Calu3 (cell line): ENCODE data around the gene RYR1. TPM values are rescaled to one million over a fixed set of nuclear protein-coding genes. Genes with fewer than 3 reads are reported as not detected.

Experiments used
- BruUV-seq: library from RNA; stranded (reverse); fragments of 400-500 nt; replicated peaks from 2 replicates; lab custom pipeline; 2021; lab: Mats Ljungman, UMichigan
- CTCF ChIA-PET: fragments of 300-600 bp; sonication (Branson Sonifier 250); formaldehyde crosslinking; loops from one replicate; lab custom pipeline; 2022; ENCODE audit warnings: antibody characterized with exemption; lab: Charles Lee
- DNase-seq: peaks from one replicate; pipeline ENCODE4 v3.0.0; 2022
- H3K27ac Mint-ChIP-seq: one replicate; pipeline ENCODE4 v1.8.0; 2022; ENCODE audit warnings: mixed read lengths; ENCODE audit not compliant: unreplicated experiment
- H3K27me3 Mint-ChIP-seq: one replicate; pipeline ENCODE4 v1.8.0; 2022; ENCODE audit warnings: mixed read lengths; ENCODE audit not compliant: unreplicated experiment
- H3K36me3 Mint-ChIP-seq: one replicate; pipeline ENCODE4 v1.8.0; 2022; ENCODE audit warnings: mild to moderate bottlenecking, moderate library complexity, mixed read lengths; ENCODE audit not compliant: insufficient read depth, unreplicated experiment
- H3K4me1 Mint-ChIP-seq: one replicate; pipeline ENCODE4 v1.8.0; 2022; ENCODE audit warnings: mild to moderate bottlenecking, low read depth, mixed read lengths; ENCODE audit not compliant: unreplicated experiment
- H3K4me3 Mint-ChIP-seq: one replicate; pipeline ENCODE4 v1.8.0; 2022; ENCODE audit warnings: mild to moderate bottlenecking, low read depth, moderate library complexity, mixed read lengths; ENCODE audit not compliant: unreplicated experiment
- H3K9me3 Mint-ChIP-seq: one replicate; pipeline ENCODE4 v1.8.0; 2022; ENCODE audit warnings: low read depth, mixed read lengths; ENCODE audit not compliant: unreplicated experiment
- intact Hi-C: fragments of 100-400 bp; cut with micrococcal nuclease; formaldehyde crosslinking; loops from one replicate; pipeline ENCODE4 v1.10.0; 2022; ENCODE audit not compliant: unreplicated experiment
- total RNA-seq: library from RNA; stranded (reverse); gene quantifications from 2 replicates; pipeline ENCODE4 v1.2.3, GENCODE V29; 2022
- TF ChIP-seq, protein P1 (sequence below): fragments of 200-600 bp; IDR thresholded peaks from one replicate; pipeline ENCODE4 v1.8.0; 2022; ENCODE audit warnings: antibody characterized with exemption; ENCODE audit not compliant: unreplicated experiment

Gene RYR1
- total RNA-seq, 1 experiment from 2014 or later, result 1.4 TPM

DNA sequence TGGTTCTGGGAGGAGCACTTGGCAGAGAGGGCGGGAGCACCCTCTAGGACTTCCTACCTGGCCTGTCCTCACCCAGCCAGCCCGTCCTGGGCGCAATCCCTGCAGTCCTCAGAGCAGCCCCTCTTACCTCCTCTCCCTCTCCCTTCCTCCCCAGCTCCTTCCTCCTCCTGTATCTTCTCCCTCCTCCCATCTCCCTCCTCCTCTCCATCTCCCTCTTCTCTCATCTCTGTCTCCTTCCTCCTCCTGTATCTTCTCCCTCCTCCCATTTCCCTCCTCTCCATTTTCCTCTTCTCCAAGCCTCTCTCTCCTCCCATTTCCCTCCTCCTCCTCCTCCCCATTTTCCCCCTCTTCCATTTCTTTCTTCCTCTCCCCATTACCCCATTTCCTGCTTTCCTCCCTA, 89.8 kb downstream of the RYR1 start:
- BruUV-seq, result no TSS peak
- H3K4me3 Mint-ChIP-seq, result no peak overlapping the region
- H3K27ac Mint-ChIP-seq, result no peak overlapping the region
- no peaks in the 10 kb centered on the region for H3K4me1 Mint-ChIP-seq
- CTCF ChIA-PET, result interaction anchor here (0.5 to 0.7 kb wide), 2 partner anchors 19 to 448 kb away, joined by 3 to 5 read pairs; no protein-coding TSS in a partner anchor
- H3K36me3 Mint-ChIP-seq, result no peaks in the 10 kb centered on the region
- H3K27me3 Mint-ChIP-seq, result peaks cover 46% of the 10 kb centered on the region
- intact Hi-C loops, result no loop called here
- TF ChIP-seq, protein P1, sequence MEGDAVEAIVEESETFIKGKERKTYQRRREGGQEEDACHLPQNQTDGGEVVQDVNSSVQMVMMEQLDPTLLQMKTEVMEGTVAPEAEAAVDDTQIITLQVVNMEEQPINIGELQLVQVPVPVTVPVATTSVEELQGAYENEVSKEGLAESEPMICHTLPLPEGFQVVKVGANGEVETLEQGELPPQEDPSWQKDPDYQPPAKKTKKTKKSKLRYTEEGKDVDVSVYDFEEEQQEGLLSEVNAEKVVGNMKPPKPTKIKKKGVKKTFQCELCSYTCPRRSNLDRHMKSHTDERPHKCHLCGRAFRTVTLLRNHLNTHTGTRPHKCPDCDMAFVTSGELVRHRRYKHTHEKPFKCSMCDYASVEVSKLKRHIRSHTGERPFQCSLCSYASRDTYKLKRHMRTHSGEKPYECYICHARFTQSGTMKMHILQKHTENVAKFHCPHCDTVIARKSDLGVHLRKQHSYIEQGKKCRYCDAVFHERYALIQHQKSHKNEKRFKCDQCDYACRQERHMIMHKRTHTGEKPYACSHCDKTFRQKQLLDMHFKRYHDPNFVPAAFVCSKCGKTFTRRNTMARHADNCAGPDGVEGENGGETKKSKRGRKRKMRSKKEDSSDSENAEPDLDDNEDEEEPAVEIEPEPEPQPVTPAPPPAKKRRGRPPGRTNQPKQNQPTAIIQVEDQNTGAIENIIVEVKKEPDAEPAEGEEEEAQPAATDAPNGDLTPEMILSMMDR, result no peak
- no peaks in the 10 kb centered on the region for H3K9me3 Mint-ChIP-seq
- DNase-seq, result no peak

DNA sequence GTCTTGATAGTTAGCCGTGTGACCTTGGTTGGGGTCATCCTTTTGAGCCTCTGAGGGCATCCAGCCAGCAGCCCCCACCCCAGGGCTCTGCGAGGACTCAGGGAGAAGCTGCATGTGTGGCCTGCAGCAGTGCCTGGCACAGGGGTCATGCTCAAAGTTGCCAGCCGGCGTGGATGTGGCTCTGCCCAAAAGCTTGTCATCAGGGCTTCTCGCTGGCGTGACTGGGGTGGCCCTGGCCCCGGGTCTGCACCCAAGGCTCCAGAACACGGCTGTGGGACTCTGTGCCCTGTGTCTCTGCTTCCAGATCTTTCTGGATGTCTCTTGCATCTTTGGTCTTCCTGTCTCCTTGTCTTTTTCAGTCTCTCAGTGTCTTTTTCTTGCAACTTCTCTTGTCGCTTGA, 90.9 kb downstream of the RYR1 start:
- intact Hi-C loops, result no loop called here
- no peaks in the 10 kb centered on the region for H3K4me1 Mint-ChIP-seq
- H3K9me3 Mint-ChIP-seq, result no peaks in the 10 kb centered on the region
- CTCF ChIA-PET, result no interaction called here
- H3K36me3 Mint-ChIP-seq, result no peaks in the 10 kb centered on the region
- no peak overlapping the region for H3K27ac Mint-ChIP-seq
- peaks cover 54% of the 10 kb centered on the region for H3K27me3 Mint-ChIP-seq
- no TSS peak for BruUV-seq
- TF ChIP-seq, protein P1, result no peak
- no peak for DNase-seq
- H3K4me3 Mint-ChIP-seq, result no peak overlapping the region

DNA sequence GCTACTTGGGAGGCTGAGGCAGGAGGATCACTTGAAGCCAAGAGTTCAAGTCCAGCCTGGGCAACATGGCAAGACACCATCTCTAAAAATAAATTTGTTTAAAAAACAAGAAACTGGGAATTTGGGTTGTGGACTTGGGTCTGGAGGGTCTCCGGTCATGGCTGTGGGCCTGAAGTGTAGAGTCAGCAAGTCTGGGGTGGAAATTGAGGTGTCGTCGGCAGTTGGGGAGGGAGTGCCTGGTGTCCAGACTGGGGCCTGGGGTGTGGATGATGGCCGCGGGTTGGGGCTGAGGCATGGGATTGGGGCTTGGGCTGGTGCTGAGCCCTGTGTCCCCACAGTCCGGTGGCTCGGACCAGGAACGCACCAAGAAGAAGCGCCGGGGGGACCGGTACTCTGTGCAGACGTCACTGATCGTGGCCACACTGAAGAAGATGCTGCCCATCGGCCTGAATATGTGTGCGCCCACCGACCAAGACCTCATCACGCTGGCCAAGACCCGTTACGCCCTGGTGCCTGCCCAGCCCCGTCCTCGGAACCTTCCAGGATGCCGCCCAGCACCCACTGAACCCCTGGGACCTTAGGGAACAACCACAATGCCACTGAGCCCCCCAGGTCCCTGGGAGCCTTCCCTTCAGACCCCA, 91.6 kb downstream of the RYR1 start:
- no peak for DNase-seq
- Mint-ChIP-seq H3K4me3 (no peak overlapping the region), H3K4me1 (no peaks in the 10 kb centered on the region), H3K36me3 (no peaks in the 10 kb centered on the region), H3K27ac (no peak overlapping the region), H3K27me3 (peaks cover 54% of the 10 kb centered on the region), H3K9me3 (no peaks in the 10 kb centered on the region)
- TF ChIP-seq, protein P1, result no peak
- CTCF ChIA-PET, result no interaction called here
- intact Hi-C loops, result no loop called here
- BruUV-seq, result no TSS peak

DNA sequence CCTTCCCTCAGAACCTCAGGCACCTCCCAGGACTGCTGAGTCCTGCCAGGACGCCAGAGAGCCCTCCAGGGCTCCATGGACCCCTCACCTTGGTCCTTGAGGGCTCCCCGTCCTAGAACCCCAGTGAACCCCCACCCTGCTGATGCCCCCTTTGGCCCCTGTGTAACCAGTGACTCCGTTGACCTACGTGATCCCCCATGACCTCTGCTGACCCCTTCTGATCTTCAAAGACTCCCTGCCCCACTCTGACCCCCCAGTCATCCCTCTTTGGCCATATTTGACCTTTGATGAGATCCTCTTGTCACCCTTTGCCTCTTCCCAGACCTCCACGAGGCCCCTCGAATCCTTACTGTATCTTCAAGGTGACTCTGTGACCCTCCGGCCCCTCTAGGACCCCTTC, 92.9 kb downstream of the RYR1 start:
- Mint-ChIP-seq H3K36me3 (no peaks in the 10 kb centered on the region), H3K27ac (no peak overlapping the region), H3K4me1 (no peaks in the 10 kb centered on the region), H3K27me3 (peaks cover 54% of the 10 kb centered on the region), H3K9me3 (no peaks in the 10 kb centered on the region), H3K4me3 (no peak overlapping the region)
- TF ChIP-seq, protein P1, result no peak
- no peak for DNase-seq
- intact Hi-C loops, result no loop called here
- CTCF ChIA-PET, result no interaction called here
- no TSS peak for BruUV-seq
